Upper lobe of left lung (tissue), 4 donors: Measurements from ENCODE around the gene GPD2.

ENCODE experiments used
- CTCF ChIP-seq, 6 experiments: fragments of 450-650 bp in 4 of 6; fragments of 200-600 bp in 2 of 6; sonication (generic) in 2 of 6; IDR thresholded peaks; one replicate each; pipeline ENCODE4 v1.5.1; 2016 to 2019; ENCODE audit warnings: antibody characterized with exemption in 6 of 6
- POLR2A ChIP-seq, 4 donors: fragments of 450-650 bp; IDR thresholded peaks; one replicate each; pipeline ENCODE4 v1.5.1; 2016 to 2017; ENCODE audit warnings: antibody characterized with exemption in 4 of 4, mild to moderate bottlenecking in 2 of 4

- TF ChIP-seq CTCF (IDR thresholded peaks at IDR 0.05) (no peak), POLR2A (IDR thresholded peaks at IDR 0.05) (no peak)
Observed at GRCh38 chr2:156490466-156490840, 54.3 kb downstream of the GPD2 start.
